ENCODE data around the gene BAZ2B. TPM values are rescaled to one million over a fixed set of nuclear protein-coding genes. Genes with fewer than 3 reads are reported as not detected.
A peak's percentile ranks its signal among the peaks of the same experiment; 100 is the strongest.

BAZ2B gene
- total and polyA plus RNA-seq, 2 of the 13 experiments (the other 11 are each of a cell fraction or from before 2014, with no cell fraction given) = 14.0 to 15.1 TPM

GRCh38 chr2:159286709-159287441 is 329.5 kb downstream of the BAZ2B start (continued):
- TF ChIP-seq ZSCAN9 (CRISPR knock-in tag; IDR thresholded peaks at IDR 0.05; ENCODE audit: borderline replicate concordance) (peak; percentile 23; the same call in 1 of the 2 replicates), SIX1 (CRISPR knock-in tag; IDR thresholded peaks at IDR 0.05; ENCODE audit: borderline replicate concordance) (no peak), PCBP1 (IDR thresholded peaks at IDR 0.05; ENCODE audit: borderline replicate concordance, low read depth, low read length) (no peak), RFXAP (CRISPR knock-in tag; IDR thresholded peaks at IDR 0.05; ENCODE audit: borderline replicate concordance) (0 out of 2 replicates have a peak, but pooled peaks have one; percentile 23), REXO4 (CRISPR knock-in tag; IDR thresholded peaks at IDR 0.05; ENCODE audit: borderline replicate concordance) (no peak), NR1H2 (CRISPR knock-in tag; IDR thresholded peaks at IDR 0.05; ENCODE audit: borderline replicate concordance, low read depth) (no peak), SMAD3 (CRISPR knock-in tag; IDR thresholded peaks at IDR 0.05) (peak; percentile 33; the same call in 1 of the 2 replicates), DPF2 (CRISPR knock-in tag; IDR thresholded peaks at IDR 0.05; ENCODE audit: borderline replicate concordance, low read depth) (no peak), ZGPAT (CRISPR knock-in tag; IDR thresholded peaks at IDR 0.05) (peak; percentile 33), STAG1 (CRISPR knock-in tag; IDR thresholded peaks at IDR 0.05) (no peak), GMEB1 (CRISPR knock-in tag; IDR thresholded peaks at IDR 0.05; ENCODE audit: borderline replicate concordance) (no peak), MXD4 (CRISPR knock-in tag; IDR thresholded peaks at IDR 0.05) (peak; percentile 41; the same call in 1 of the 2 replicates), ZFP36 (IDR thresholded peaks at IDR 0.05; ENCODE audit: borderline replicate concordance, low read depth, low read length, partially characterized antibody) (no peak), ZNF678 (CRISPR knock-in tag; IDR thresholded peaks at IDR 0.05) (no peak), SMAD1 (CRISPR knock-in tag; IDR thresholded peaks at IDR 0.05; ENCODE audit: borderline replicate concordance, low read depth) (no peak), NFIB (CRISPR knock-in tag; IDR thresholded peaks at IDR 0.05; ENCODE audit: borderline replicate concordance) (no peak), KLF6 (CRISPR knock-in tag; IDR thresholded peaks at IDR 0.05) (no peak; the same call in 1 of the 2 replicates), ZNF589 (CRISPR knock-in tag; conservative IDR thresholded peaks at IDR 0.05) (no peak), KDM6A (CRISPR knock-in tag; IDR thresholded peaks at IDR 0.05; ENCODE audit: low read depth) (no peak), ZNF446 (CRISPR knock-in tag; IDR thresholded peaks at IDR 0.05) (no peak; the same call in 1 of the 2 replicates), ZNF367 (CRISPR knock-in tag; IDR thresholded peaks at IDR 0.05; ENCODE audit: borderline replicate concordance) (0 out of 2 replicates have a peak, but pooled peaks have one; percentile 37), ZNF207 (IDR thresholded peaks at IDR 0.05; ENCODE audit: borderline replicate concordance) (no peak), AGO2 (optimal IDR thresholded peaks at IDR 0.05; ENCODE audit: low read depth, low read length) (peak; percentile 76), POGZ (CRISPR knock-in tag; IDR thresholded peaks at IDR 0.05) (peak; percentile 55), E2F2 (CRISPR knock-in tag; IDR thresholded peaks at IDR 0.05; ENCODE audit: borderline replicate concordance) (0 out of 2 replicates have a peak, but pooled peaks have one; percentile 23), DRAP1 (CRISPR knock-in tag; IDR thresholded peaks at IDR 0.05) (peak; percentile 87)
